Islet of Langerhans (tissue), 1 donor: Measurements from ENCODE around the gene EIF2D.

Source experiments
- FAIRE-seq: peaks from one replicate; lab custom pipeline; 2011; peaks lifted over from hg19 to GRCh38; lab: Jason Lieb, UNC

EIF2D gene

DNA sequence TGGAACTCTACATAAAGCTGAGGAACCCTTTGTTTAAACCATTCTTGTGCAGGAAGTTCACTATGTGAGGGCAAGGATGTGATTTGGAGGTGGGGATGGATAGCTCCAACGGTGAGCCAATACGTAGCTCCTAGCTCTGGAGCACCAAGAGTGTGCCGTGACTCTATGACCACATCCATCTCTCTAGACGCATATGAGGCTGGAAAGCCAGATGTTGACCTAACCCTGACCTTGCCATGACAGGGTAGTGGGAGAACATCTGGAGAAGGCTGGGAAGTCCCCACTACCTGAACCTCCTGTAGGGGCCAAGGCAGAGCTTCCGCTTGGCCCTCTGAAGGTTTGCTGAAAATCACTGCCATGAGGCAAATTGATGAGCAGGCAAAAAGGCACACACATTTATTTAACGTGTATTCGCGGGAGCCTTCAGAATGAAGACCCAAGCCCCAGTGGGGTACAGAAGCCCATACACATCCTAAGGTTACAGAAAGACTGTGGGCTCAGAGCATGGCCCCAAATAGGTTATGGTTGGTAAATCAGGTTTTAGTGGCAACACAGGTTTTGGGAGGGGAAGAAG lies 43.4 kb downstream of the EIF2D start:
- FAIRE-seq: no peak

DNA sequence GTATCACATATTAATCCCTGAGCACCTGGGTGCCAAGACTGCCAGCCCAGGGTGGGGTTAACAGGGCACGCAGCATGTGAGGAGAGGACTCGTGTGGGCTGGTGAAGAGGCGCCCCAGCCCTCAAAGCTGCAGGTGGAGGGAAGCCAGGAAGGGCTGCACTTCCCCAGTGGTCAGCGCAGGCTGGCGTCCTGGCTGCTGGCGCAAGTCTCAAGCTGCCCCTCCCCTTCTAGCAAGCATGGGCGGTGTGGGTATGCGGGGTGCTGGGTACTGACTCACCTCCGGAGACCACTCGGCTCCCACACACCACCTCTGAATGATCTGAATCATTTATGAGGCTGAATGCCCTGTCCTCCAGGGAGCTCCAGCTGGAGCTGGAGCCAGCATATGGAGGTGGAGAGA lies 44.0 kb downstream of the EIF2D start:
- no peak for FAIRE-seq

DNA sequence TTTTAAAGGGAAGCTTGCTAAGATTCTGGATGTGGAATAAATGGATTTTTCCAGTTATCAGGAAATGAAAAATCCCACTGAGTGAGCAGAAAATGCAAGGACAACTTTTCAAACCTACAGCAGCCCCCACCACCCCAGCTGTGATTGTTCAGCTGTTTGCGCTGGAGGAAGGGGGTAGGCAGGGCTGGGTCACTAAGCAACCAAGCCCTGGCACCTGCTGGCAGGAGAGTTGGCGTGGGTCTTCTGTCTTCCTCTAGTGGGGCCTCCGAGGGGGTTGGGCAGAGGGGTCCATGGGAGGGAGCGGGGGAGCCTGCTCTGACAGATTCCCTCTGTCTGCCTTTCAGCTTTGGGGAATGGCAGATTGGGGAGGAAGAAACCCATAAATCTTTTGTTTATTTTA lies 45.3 kb downstream of the EIF2D start:
- FAIRE-seq: no peak

GRCh38 chr1:206565995-206566394 lies 46.3 kb downstream of the EIF2D start:
- no peak for FAIRE-seq

DNA sequence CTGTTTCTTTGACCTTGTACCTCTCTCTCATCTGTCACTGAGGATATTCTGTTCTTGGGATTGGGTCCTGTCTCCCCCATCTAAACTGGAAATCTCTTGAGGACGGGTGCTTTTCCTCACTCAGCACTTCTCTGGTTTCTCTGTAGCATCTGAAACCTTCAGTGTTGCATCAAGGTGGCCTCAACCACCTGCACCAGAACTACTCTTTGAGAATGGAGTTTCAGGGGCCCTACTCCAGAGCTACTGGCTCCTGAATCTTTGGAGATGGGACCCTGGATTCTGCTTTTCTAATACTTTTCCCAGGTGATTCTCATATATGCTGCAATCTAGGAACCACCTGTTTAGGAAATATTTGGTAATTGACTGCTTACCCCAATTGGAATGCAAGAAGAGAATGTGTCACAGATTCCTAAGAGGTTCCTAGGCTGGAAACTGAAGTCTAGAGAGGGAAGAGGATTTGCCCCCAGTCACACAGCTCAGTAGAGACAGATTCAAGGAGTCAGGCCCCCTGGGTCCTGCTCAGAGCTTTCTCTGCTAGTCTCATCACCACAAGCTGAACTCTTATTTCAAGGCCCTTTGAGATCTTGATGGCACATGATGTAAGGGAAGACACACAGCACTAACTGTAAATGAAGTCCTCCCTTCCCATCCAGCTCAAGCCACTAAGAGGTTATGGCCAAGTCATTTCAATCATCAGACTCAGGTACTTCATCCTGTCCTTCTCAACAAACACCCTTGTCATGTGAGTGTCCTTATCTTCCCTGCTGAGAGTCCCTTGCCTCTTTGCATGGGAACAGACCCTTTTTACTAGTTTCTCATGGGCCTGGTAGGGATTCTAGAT lies 48.7 kb downstream of the EIF2D start:
- no peak for FAIRE-seq

- FAIRE-seq: peak; percentile 38
These were observed 52.1 kb downstream of the EIF2D start for GRCh38 chr1:206560007-206560716.

DNA sequence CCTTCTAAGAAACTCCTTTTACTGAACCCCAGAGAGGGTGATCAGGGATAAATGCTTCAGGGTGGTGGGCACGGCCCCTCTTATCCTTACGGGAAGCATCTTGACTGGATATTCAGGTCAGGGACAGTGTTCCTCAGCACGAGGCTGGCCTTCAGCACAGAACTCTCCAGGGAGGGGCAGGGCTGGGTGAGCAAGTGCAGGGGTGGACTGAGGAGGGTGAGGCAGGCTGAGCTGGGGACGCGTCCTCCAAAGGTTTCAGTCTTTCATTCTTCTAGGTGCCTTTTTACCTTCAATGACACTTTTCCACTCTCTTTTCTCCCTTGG lies 52.6 kb downstream of the EIF2D start:
- no peak for FAIRE-seq

GRCh38 chr1:206558794-206559671 lies 53.2 kb downstream of the EIF2D start:
- no peak for FAIRE-seq

DNA sequence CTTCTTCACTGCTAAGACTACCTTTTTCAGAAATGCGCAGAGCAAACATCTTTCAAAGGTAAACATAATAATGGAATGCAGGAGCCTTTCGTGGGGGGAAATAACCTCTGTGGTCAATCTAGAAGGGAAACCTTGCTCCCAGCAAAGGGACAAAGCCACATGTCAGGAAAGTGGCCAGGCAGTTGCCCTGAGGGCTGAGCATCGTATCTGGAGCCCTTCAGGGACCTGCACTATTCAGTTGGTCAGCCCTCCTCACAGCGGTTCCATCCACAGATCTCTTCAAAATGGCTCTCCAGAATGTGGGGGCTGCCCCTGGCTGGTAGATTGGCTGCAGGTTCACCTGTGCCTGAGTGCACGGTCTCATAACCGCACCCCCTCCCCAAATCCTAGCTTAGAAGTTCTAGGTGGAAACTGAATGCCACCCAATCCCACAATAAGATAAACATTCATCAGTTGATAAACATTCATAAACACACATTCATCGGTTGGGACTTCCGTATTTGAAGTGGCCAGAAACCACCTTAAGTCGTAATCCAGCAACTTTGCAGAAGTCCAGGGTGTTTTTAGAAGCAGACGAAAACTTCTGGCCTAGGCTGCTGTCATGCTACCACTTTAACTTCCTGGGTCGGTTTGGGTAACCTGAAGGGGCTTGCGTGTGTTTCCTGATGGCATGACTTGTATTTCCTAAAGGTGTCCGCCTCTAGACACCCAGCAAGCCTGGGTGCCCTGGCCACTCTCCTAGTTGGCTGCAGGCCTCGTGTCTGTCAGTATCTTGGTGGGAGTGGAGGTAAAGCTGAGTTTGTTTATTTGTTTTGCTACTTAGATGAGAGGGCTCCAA lies 54.4 kb downstream of the EIF2D start:
- FAIRE-seq: no peak

DNA sequence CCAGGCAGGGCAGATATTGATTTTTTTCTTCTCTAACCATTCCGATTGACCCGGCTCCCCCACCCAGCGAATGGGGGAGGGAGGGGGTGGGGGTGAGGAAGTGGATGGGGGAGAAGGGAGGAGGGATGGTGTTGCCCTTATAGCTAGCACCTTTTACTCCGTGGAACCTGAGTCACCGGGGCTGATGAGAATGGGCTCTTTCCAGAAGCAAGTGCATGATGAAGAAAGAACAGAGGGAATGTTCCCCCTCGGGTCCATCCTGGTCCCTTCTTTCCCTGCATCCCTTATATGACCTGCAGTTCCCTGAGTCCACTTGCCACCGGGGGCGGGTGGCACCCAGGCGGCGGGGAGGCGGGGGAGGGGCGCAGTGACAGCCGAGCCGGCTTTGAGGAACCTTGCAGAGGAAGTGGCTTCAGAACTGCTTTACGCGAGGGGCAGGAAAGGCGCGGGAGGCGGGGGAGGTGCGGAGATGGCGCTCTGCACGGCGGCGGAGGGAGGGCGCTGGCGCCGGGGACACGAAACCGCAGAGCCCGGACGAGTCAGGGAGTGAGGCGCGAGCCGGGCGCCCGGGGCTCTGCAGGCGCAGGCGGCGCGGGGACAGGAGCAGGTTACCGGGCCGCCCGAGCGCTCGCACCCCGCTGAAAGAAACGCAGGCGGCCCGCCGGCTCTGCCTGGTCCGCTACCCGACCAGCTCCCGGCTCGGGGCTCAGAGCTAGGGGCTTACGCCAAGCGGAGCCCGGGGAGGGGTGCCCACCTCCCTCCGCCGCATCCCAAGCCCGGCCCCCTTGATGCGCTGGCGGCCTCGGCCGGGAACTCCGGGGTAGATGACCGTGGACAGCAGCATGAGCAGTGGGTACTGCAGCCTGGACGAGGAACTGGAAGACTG lies 55.3 kb downstream of the EIF2D start:
- no peak for FAIRE-seq

DNA sequence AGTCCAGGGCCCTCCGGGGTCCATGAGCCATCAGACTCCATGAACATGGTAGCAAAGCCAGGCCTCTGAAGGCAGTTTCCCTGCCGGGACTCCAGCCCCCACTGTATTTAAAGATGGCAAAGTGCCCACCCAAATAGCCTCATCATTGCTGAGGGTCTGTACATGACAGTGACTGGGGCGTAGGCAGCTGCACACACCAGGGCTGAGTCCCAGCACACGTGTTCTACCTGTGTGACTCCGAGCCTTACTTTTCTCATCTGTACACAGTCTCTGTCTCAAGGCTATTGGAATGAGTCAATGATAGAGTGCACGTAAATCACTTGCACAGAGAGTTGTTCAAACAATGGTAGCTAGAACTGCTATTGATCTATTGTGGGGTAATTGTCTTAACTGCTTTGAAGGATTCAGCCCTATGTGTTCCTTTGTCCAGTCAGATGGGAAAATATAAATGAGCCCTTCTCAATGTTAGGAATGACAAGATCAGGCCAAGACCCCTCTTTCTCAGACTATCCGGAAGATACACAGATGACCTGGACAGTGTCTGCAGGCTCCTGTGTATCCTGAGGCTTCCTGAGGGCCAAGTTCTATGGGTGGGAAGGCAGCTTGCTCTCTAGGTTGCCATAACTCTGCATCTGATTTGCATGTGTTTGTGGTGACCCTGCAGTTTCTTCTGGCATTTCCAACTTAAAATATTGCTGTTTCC lies 56.1 kb downstream of the EIF2D start:
- FAIRE-seq: no peak

DNA sequence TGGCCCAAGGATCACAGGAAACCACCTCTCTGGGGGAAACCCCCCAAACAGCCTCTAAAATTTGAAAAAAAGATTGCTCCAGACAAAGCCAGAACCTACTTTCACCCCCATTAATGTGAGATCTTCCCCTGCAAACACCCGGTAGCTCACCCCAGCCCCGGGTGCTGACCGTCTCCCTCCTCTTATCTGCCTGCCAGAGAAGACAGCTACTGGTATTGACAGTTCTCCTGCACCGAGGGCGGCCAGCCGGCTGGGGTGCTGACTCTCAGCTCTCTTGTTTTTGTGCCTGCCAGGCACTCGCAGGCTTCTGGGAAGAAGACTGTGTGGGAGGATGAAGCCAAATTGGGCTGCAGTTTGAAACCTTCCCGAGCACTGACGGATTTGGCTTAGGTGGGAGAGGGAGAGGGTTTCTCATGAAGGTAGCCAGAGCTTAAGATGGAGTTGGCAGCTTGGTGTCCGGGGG lies 56.8 kb downstream of the EIF2D start:
- FAIRE-seq: no peak

DNA sequence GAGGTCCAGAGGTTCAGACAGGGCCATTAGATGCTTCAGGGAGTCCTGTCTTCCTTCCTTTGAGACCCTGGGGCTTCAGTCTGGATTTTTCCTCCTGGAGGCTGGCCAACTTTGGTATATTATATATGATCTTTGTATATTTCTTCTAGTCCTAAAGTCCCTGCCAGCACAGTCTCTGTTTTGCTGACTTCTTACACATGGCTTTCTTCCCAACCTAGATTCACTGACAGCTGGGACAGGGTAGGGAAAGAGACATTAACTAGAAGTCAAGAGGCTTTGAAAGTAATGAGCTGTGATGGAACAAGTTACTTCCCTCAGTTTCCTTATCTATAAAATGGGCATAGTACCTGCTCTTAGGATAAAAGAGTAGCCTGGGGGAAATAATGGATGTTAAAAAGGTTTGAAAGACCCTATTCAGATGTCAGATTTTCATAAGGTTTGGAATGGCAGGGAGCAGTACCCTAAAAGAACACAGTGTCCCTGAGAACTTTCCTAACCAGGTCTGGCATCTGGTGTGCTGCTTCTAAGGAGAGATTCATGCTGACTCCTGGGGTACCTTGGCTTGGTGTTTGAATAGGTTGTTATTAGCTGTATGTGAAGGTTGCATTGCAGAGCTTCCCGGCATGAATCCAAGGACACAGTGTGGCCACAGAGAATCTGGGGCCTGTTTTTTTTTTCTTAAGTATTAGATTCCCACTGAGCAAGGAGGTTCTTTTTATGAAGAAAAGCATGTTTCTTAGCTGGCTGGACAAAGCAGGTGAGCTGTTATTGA lies 57.4 kb downstream of the EIF2D start:
- FAIRE-seq: no peak

DNA sequence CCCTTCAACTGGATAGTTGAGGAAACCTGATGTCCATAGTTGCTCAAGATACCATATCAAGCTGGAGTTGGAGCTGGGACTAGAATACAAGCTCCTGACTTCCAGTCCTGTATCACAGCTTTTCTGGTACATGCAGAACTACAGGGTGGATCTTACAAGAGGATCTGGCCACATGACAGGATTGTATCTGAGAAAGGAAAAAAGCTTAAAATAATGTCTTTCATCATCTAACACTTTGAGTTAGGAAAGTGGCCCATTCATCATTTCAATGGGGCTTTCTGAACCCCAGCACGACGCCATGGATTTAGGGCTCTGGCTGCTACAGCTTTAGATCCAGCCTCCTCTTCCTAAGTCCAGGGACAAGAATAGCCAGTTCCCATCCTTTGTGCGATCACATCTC lies 58.1 kb downstream of the EIF2D start:
- FAIRE-seq: no peak

GRCh38 chr1:206551986-206552326 lies 60.3 kb downstream of the EIF2D start:
- FAIRE-seq: no peak

- no peak for FAIRE-seq
These were observed 60.8 kb downstream of the EIF2D start for GRCh38 chr1:206551296-206551985.

DNA sequence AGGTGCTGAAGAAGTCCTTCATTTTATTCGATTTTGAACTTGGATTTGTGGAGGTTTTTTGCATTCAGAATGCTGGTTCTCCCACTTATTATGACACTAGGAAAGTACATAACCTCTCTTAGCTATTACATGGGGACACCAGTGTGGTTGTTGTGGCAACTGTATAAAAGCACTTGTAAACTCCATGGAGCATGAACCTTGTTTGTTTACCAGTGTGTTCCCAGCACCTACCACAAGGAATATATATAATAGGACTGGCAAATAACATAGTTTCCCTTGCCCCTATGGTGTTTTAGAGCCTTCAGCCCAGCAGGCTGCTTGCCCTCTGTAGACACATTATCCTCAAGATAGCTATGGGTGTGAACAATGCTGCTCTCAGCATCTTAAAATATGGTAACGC lies 61.8 kb downstream of the EIF2D start:
- FAIRE-seq: peak; percentile 82

DNA sequence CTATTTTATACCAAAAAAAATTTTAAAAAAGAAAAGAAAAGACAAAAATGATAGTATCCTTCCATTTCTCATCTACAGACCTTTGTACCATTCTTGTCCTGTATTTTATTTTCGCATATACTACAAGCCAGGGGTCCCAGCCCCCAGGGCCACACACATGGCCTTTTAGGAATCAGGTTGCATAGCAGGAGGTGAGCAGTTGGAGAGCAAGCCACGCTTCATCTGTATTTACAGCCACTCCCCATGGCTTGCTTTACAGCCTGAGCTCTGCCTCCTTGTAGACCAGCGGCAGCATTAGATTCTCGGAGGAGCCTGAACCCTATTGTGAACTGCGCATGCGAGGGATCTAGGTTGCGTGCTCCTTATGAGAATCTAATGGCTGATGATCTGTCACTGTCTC lies 65.2 kb downstream of the EIF2D start:
- no peak for FAIRE-seq

DNA sequence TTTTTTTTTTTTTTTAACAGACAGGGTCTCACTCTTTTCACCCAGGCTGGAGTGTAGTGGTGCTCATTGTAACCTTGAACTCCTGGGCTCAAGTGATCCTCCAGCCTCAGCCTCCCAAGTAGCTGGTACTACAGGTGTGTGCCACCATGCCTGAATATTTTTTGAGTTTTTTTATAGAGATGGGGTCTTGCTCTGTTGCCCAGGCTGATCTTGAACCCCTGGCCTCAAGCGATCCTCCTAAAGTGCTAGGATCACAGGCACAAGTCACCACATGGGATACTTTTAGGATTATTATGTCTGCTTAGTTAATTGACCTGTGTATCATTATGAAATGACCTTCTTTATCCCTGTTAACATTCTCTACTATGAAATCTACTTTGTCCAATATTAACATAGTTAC lies 66.9 kb downstream of the EIF2D start:
- FAIRE-seq: no peak
